Neural progenitor cell (in vitro differentiated cells): ENCODE data around the gene SPRTN. TPM values are rescaled to one million over a fixed set of nuclear protein-coding genes. Genes with fewer than 3 reads are reported as not detected.

Experiments used
- DNase-seq: peaks from one replicate; pipeline ENCODE4 v3.0.0-alpha.2; 2016; ENCODE audit warnings: low spot score
- H2AFZ ChIP-seq: fragments of 200-600 bp; sonication (generic); replicated peaks from 2 replicates; pipeline ENCODE4 v1.6.1; 2016; ENCODE audit warnings: antibody characterized with exemption
- H3F3A ChIP-seq: fragments of 200-600 bp; sonication (generic); 2 replicates; pipeline ENCODE4 v1.6.1; 2016; ENCODE audit warnings: antibody characterized with exemption, low read depth
- H3K27ac ChIP-seq: fragments of 200-600 bp; sonication (generic); 2 replicates; pipeline ENCODE4 v1.5.1; 2016; ENCODE audit warnings: mild to moderate bottlenecking
- H3K27me3 ChIP-seq: fragments of 200-600 bp; sonication (generic); 2 replicates; pipeline ENCODE4 v1.6.1; 2016; ENCODE audit warnings: mild to moderate bottlenecking, moderate library complexity
- H3K36me3 ChIP-seq: fragments of 200-600 bp; sonication (generic); 2 replicates; pipeline ENCODE4 v1.5.1; 2016
- H3K4me1 ChIP-seq: fragments of 200-600 bp; sonication (generic); 2 replicates; pipeline ENCODE4 v1.6.1; 2016; ENCODE audit warnings: mixed run types
- H3K4me2 ChIP-seq: fragments of 200-600 bp; sonication (generic); 2 replicates; pipeline ENCODE4 v1.6.1; 2016
- H3K4me3 ChIP-seq: fragments of 200-600 bp; sonication (generic); 2 replicates; pipeline ENCODE4 v1.5.1; 2016
- H3K79me2 ChIP-seq: fragments of 200-600 bp; sonication (generic); 2 replicates; pipeline ENCODE4 v1.6.1; 2016; ENCODE audit warnings: low read depth
- H3K9ac ChIP-seq: fragments of 200-600 bp; sonication (generic); 2 replicates; pipeline ENCODE4 v1.6.1; 2016
- H3K9me3 ChIP-seq: fragments of 200-600 bp; sonication (generic); 2 replicates; pipeline ENCODE4 v1.5.1; 2016; ENCODE audit warnings: low read depth
- H4K20me1 ChIP-seq: fragments of 200-600 bp; sonication (generic); 2 replicates; pipeline ENCODE4 v1.6.1; 2016; ENCODE audit warnings: low read depth
- H3K27ac Mint-ChIP-seq: 3 replicates; pipeline ENCODE4 v1.8.0; 2021; ENCODE audit warnings: mixed read lengths
- H3K27me3 Mint-ChIP-seq: 2 replicates; pipeline ENCODE4 v1.8.0; 2022; ENCODE audit warnings: low read depth, mild to moderate bottlenecking, inconsistent platforms, moderate library complexity, mixed read lengths; ENCODE audit not compliant: insufficient read depth
- H3K36me3 Mint-ChIP-seq: 3 replicates; pipeline ENCODE4 v1.8.0; 2021; ENCODE audit warnings: mixed read lengths
- H3K4me1 Mint-ChIP-seq: 3 replicates; pipeline ENCODE4 v1.8.0; 2021; ENCODE audit warnings: mixed read lengths
- H3K4me3 Mint-ChIP-seq: 3 replicates; pipeline ENCODE4 v1.8.0; 2021; ENCODE audit warnings: mild to moderate bottlenecking, moderate library complexity, mixed read lengths
- H3K9me3 Mint-ChIP-seq: 3 replicates; pipeline ENCODE4 v1.8.0; 2020; ENCODE audit warnings: mixed read lengths
- EZH2 ChIP-seq: fragments of 200-600 bp; sonication (generic); IDR thresholded peaks from 2 replicates; pipeline ENCODE4 v1.6.1; 2017; ENCODE audit warnings: antibody characterized with exemption, mild to moderate bottlenecking, moderate library complexity
- EZH2phosphoT487 ChIP-seq: fragments of 200-600 bp; sonication (generic); IDR thresholded peaks from 2 replicates; pipeline ENCODE4 v1.6.1; 2017; ENCODE audit warnings: antibody characterized with exemption
- total RNA-seq: library from RNA; depleted of rRNA; stranded (reverse); fragments of >200 nt; gene quantifications from 2 replicates; pipeline ENCODE4 v1.2.3, GENCODE V29; 2015; ENCODE audit warnings: low replicate concordance
- TF ChIP-seq, protein P1 (sequence below): fragments of 200-600 bp; sonication (generic); IDR thresholded peaks from 2 replicates; pipeline ENCODE4 v1.5.1; 2017; ENCODE audit warnings: antibody characterized with exemption, mild to moderate bottlenecking

SPRTN gene
- total RNA-seq, 1 donor from 2014 or later, result 21.5 TPM

DNA sequence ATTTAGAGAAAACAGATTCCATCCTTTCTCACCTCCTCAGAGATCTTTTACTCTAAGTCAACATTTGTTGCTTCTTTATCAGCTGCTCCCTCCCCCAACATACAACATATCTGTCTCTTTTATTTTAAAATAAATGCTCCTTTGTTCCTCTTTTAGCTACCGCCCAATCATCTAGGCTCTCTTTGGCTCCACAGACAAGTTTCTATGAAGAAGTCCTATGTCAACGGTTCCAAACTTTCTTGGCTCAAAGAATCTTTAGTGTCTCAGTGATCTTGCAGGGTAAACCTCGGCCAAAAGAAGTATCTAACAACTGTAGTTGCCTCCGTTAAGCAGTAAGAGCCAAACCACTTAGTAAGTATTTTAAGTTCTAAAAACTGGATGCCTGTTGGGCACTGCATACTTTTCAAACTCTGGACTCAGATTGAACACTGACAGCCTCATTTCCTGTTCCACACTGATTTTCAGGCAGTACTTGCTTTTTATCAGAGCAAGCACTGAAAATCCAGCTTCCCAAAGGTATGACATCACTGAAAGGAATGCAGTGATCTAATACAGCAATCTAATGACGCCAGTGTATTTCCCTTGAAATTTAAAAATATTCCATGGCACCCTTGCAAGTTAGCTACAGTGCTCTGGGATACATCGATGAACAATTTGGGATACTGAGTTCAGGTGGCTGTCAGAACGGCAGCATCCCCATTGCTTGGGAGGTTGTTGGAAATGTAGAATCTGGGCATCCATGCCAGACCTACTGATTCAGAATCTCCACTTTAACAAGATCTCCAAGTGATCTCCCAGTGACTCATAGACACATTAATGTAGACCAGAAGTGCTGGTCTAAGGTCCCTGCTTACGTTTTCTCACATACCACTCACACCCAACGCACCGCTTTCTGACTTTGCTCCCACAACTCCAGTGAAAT, 57.2 kb downstream of the SPRTN start:
- Histone ChIP-seq H2AFZ (no peak overlapping the region), H3F3A (no peaks in the 10 kb centered on the region), H3K27me3 (no peaks in the 10 kb centered on the region), H3K9me3 (no peaks in the 10 kb centered on the region), H4K20me1 (peaks cover 41% of the 10 kb centered on the region), H3K27ac (no peak overlapping the region), H3K9ac (no peak overlapping the region), H3K79me2 (no peaks in the 10 kb centered on the region), H3K36me3 (no peaks in the 10 kb centered on the region), H3K4me2 (no peak overlapping the region), H3K4me3 (no peak overlapping the region), H3K4me1 (no peaks in the 10 kb centered on the region)
- Mint-ChIP-seq H3K36me3 (peaks cover 7% of the 10 kb centered on the region), H3K27ac (peak overlapping the region; percentile 69), H3K9me3 (no peaks in the 10 kb centered on the region), H3K4me3 (no peak overlapping the region), H3K27me3 (no peaks in the 10 kb centered on the region), H3K4me1 (peaks cover 5% of the 10 kb centered on the region)
- DNase-seq, result no peak
- TF ChIP-seq, protein P1, sequence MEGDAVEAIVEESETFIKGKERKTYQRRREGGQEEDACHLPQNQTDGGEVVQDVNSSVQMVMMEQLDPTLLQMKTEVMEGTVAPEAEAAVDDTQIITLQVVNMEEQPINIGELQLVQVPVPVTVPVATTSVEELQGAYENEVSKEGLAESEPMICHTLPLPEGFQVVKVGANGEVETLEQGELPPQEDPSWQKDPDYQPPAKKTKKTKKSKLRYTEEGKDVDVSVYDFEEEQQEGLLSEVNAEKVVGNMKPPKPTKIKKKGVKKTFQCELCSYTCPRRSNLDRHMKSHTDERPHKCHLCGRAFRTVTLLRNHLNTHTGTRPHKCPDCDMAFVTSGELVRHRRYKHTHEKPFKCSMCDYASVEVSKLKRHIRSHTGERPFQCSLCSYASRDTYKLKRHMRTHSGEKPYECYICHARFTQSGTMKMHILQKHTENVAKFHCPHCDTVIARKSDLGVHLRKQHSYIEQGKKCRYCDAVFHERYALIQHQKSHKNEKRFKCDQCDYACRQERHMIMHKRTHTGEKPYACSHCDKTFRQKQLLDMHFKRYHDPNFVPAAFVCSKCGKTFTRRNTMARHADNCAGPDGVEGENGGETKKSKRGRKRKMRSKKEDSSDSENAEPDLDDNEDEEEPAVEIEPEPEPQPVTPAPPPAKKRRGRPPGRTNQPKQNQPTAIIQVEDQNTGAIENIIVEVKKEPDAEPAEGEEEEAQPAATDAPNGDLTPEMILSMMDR, result no peak
- TF ChIP-seq EZH2phosphoT487, result no peak
- TF ChIP-seq EZH2, result no peak

DNA sequence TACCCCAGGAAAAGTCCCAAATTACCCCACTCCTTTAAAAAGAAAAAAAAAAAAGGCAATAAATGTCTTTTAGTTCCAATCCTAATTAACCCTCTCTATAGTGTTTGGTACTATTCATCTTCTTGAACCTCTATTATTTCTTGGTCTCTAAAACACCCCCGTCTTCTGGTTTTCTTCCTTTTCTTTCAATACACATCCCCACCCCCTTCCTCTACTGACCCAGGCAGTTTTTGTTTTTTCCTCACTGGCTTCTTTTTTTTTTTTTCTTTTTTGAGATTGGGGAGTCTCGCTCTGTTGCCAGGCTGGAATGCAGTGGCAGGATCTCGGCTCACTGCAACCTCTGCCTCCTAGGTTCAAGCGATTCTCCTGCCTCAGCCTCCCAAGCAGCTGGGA, 57.9 kb downstream of the SPRTN start:
- H3K27ac Mint-ChIP-seq, result peak overlapping the region; percentile 69
- no peak overlapping the region for H3K9ac ChIP-seq
- no peaks in the 10 kb centered on the region for H3K9me3 Mint-ChIP-seq
- H3K4me1 ChIP-seq, result no peaks in the 10 kb centered on the region
- H3K4me1 Mint-ChIP-seq, result peaks cover 5% of the 10 kb centered on the region
- no peak overlapping the region for H3K4me2 ChIP-seq
- no peak for TF ChIP-seq EZH2
- no peak for TF ChIP-seq EZH2phosphoT487
- TF ChIP-seq, protein P1, result no peak
- peaks cover 42% of the 10 kb centered on the region for H4K20me1 ChIP-seq
- H3F3A ChIP-seq, result no peaks in the 10 kb centered on the region
- H3K4me3 Mint-ChIP-seq, result no peak overlapping the region
- H3K36me3 Mint-ChIP-seq, result peaks cover 7% of the 10 kb centered on the region
- H3K36me3 ChIP-seq, result no peaks in the 10 kb centered on the region
- no peak overlapping the region for H3K27ac ChIP-seq
- H3K27me3 Mint-ChIP-seq, result no peaks in the 10 kb centered on the region
- H3K4me3 ChIP-seq, result no peak overlapping the region
- no peaks in the 10 kb centered on the region for H3K27me3 ChIP-seq
- no peaks in the 10 kb centered on the region for H3K79me2 ChIP-seq
- H3K9me3 ChIP-seq, result no peaks in the 10 kb centered on the region
- DNase-seq, result no peak
- H2AFZ ChIP-seq, result no peak overlapping the region

DNA sequence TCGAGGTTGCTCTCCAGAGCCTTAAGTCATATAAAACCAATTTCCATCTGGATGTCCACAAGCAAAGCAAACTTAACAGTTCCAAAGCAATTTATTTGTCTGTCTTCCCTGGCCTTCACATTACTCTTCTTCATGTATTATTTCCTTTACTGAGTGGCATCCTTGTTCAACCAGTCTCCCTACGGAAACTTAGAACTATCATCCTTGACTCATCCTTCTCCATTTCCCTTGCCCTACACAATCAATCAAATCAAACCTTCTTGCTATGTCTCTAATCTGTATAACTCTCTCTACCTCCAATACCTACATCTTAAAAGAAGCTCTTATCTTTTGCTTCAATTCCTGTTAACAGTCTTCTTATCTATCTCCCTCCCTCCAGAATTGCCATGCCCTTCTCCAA, 58.5 kb downstream of the SPRTN start:
- H3K36me3 Mint-ChIP-seq, result peaks cover 7% of the 10 kb centered on the region
- Histone ChIP-seq H3F3A (no peaks in the 10 kb centered on the region), H3K4me1 (no peaks in the 10 kb centered on the region), H2AFZ (no peak overlapping the region), H4K20me1 (peaks cover 42% of the 10 kb centered on the region), H3K4me2 (no peak overlapping the region), H3K9me3 (no peaks in the 10 kb centered on the region), H3K36me3 (no peaks in the 10 kb centered on the region), H3K4me3 (no peak overlapping the region), H3K9ac (no peak overlapping the region), H3K27me3 (no peaks in the 10 kb centered on the region), H3K27ac (no peak overlapping the region), H3K79me2 (no peaks in the 10 kb centered on the region)
- no peak overlapping the region for H3K4me3 Mint-ChIP-seq
- no peak for DNase-seq
- TF ChIP-seq, protein P1, result no peak
- TF ChIP-seq EZH2phosphoT487 (no peak), EZH2 (no peak)
- H3K27ac Mint-ChIP-seq, result no peak overlapping the region
- no peaks in the 10 kb centered on the region for H3K9me3 Mint-ChIP-seq
- H3K4me1 Mint-ChIP-seq, result peaks cover 5% of the 10 kb centered on the region
- no peaks in the 10 kb centered on the region for H3K27me3 Mint-ChIP-seq
